SK-N-DZ (cell line): Measurements from ENCODE around the gene LAMB4.

ENCODE experiments used
- DNase-seq: peaks from one replicate; pipeline ENCODE4 v3.0.0-alpha.2; 2015; ENCODE audit warnings: low spot score
- small RNA-seq, 2 experiments: library from RNA; depleted of rRNA; stranded (forward); fragments of <200 nt; gene quantifications; one replicate each; pipeline ENCODE3, GENCODE V24; 2014

Gene LAMB4

DNA sequence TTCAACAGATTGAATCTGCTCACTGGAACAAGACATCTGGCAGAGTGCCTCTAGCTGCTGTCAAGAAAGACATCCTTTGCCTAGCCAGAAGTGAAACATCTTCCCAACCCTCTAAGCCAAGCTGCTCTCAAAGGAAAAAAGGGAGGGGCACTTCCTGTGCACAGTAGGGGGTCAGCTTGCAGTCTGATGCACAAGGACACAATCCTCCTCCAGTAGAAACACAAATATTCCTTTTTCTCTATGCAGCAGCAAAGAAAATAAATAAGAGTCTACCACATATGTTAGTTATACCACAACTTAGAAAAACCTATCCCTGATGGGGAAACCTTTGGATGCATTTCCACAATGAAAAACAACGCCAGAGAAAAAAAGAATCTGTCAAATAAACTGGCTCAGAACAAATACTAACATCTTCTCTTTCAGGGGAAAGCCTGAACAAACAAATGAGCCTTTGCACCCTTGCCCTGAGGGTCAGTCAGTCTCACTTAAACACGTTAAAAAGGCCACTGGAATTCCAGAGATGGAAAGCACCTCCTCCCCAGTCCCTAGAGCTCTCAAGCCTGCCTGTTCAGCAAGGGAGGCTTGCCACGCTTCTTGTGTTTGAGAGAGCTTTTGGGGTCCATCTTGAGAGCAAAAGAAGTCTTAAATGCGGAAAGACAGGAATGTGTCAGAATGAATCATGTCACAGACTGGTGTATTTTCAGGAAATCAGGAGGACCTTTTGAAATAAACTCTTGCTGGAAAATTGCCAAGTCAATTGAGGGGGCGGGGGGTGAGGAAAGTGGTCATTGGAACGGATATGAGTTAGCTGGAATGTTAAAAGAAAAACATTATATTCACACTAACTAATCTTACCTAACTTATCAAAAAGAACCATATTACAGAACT lies 134.7 kb downstream of the LAMB4 start:
- DNase-seq, result no peak

- DNase-seq, result no peak
Observed at GRCh38 chr7:107994421-107995030, 135.6 kb downstream of the LAMB4 start.

GRCh38 chr7:107993891-107994291 lies 136.3 kb downstream of the LAMB4 start:
- DNase-seq, result no peak

DNA sequence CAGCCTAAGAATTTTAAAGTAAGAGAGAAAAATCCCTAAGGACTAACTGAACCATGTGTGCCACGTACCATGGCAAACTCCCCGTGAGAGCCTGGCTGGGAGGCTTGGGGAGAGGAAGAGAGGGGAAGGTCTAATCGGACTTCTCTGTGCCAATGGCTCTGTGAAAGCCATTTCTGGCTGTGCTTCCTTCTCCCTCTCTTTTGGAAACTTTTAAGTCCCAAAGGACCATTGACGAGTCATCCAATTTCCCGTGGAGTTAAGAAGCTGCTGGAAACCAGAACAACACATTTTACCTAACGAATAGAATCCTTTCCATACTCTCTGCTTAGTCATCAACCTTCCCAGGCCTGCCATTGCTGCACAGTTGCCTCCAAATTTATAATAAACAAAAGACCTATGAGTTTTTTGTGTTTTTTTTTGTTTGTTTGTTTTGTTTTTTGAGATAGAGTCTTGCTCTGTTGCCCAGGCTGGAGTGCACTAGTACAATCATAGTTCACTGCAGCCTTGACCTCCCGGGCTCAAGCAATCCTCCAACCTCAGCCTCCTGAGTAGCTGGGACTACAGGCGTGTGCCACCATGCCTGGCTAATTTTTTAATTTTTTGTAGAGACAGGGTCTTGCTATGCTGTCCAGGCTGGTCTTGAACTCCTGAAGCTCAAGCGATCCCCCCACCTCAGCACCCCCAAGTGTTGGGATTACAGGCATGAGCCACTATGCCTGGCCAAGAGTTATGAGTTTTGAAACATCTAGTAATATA lies 140.4 kb downstream of the LAMB4 start:
- DNase-seq, result no peak

- no peak for DNase-seq
Observed at GRCh38 chr7:107982918-107983389, 147.2 kb downstream of the LAMB4 start.

- no peak for DNase-seq
Observed at GRCh38 chr7:107982042-107982840, 147.9 kb downstream of the LAMB4 start.

DNA sequence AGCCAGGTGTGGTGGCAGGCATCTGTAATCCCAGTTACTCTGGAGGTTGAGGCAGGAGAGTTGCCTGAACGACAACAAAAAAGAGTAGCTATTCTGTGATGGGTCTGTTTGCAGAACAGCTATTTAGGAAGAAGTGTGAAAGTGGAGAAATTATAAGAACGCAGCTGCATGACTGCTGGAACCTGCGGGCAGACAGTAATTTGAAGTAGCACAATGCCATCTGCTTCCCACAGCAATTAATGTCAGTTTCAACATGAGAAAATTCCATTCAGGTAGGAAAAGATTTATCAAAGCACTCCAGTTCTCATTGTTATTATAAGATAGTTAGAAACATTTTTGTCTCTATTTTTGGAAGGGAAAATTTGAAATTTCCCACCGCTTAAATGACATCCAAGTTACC lies 148.7 kb downstream of the LAMB4 start:
- DNase-seq, result no peak

GRCh38 chr7:107980671-107981190 lies 149.4 kb downstream of the LAMB4 start:
- no peak for DNase-seq

- DNase-seq, result no peak
Observed at GRCh38 chr7:107980171-107980570, 150.0 kb downstream of the LAMB4 start.

- DNase-seq, result no peak
Observed at GRCh38 chr7:107978815-107979408, 151.2 kb downstream of the LAMB4 start.

GRCh38 chr7:107977048-107977447 lies 153.1 kb downstream of the LAMB4 start:
- no peak for DNase-seq

DNA sequence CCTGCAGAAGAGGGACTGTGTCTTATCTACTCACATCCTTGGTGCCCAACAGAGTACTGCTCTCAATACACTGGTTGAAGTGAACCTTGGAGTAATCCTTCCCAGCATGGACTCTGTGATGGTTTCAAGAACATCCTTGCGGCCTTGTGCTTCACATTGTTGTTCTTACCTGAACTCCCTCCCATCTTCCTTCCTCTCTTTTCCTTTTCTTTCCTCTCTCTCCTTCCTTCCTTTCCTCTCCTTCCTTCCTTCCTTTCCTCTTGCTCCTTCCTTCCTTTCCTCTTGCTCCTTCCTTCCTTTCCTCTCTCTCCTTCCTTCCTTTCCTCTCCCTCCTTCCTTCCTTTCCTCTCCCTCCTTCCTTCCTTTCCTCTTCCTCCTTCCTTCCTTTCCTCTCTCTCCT lies 153.5 kb downstream of the LAMB4 start:
- no peak for DNase-seq

- DNase-seq, result no peak
Observed at GRCh38 chr7:107975394-107976013, 154.7 kb downstream of the LAMB4 start.

- DNase-seq, result no peak
Observed at GRCh38 chr7:107973861-107974260, 156.3 kb downstream of the LAMB4 start.

Small RNA genes within 50 kb of the gene (small RNA-seq; reads per million reads assigned to genes)
- 0.10 to 0.84 reads per million in 2 experiments for gene RF00012
